ENCODE measurements around the gene PTPN6.
"Not testable (repeated sequence)": the region's sequence is repeated elsewhere in the genome, so short reads cannot be mapped to it uniquely, and the experiment has no call there.

The PTPN6 gene
- total RNA-seq = 104 to 139 reads per million in 2 donors

DNA sequence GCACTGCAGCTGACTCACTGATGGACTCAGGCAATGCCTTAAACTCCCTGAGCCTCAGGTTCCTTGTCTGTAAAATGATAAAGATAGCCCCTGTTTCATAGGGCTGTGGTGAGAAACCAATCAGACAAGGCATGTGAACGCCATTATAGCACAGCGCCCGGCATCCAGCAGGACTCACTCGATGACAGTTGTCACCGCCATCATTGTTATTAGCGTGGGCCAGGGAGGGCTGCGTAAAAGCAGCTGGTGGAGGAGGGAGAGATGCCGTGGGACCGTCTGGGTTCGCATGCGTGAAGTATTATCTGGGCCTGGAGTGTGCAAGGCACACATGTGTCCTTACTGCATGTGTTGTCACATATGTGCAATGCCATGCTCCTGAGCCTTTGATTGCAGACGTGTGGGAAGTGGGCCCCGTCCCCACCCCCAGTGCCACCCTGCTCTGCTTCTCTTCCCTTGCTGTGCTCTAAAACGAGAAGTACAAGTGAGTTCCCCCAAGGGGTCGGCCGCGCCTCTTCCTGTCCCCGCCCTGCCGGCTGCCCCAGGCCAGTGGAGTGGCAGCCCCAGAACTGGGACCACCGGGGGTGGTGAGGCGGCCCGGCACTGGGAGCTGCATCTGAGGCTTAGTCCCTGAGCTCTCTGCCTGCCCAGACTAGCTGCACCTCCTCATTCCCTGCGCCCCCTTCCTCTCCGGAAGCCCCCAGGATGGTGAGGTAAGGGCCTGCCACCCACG, at the start of gene PTPN6:
TSS of gene PTPN6 (plus strand) at position 546 of the 730 bp plus-strand sequence. CDS start at position 703, 157 bp downstream.
- no peak for DNase-seq

DNA sequence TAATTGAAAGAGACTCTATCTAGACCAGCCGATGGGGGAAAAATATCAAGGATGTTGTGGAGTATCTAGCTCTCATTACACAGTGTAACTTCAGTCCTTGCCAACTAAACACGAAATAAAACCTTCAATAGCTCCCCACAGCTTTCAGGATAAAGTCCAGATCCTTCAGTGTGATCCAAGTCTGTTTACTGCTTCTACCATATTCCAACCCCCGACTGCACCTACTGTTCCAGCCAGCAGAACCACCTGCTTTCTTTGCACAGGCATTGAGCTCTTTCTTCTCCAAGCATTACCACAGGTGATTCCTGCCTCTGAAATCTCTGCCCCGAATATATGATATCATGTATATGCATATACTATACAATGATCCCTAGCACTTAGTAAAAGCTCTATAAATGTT, 48.7 kb upstream of the PTPN6 start:
- DNase-seq = no peak

DNA sequence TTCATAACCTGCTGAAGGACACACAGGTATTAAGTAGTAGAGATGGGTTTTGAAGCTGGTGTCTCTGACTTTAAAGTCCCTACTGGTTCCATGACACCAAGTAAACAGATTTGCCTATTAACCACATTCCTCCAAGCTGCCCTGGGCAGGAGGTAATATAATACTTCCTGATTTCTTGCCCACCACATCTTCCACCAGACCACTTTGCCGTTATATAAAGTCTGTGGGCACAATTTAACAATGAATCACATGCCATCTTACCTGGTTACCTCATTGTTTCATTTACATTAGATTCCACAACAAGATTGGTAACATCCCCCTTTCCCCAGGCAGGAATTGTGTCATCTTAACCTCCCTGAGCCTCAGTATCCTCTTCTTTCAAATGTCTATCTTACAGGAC, 47.4 kb upstream of the PTPN6 start:
- no peak for DNase-seq

DNA sequence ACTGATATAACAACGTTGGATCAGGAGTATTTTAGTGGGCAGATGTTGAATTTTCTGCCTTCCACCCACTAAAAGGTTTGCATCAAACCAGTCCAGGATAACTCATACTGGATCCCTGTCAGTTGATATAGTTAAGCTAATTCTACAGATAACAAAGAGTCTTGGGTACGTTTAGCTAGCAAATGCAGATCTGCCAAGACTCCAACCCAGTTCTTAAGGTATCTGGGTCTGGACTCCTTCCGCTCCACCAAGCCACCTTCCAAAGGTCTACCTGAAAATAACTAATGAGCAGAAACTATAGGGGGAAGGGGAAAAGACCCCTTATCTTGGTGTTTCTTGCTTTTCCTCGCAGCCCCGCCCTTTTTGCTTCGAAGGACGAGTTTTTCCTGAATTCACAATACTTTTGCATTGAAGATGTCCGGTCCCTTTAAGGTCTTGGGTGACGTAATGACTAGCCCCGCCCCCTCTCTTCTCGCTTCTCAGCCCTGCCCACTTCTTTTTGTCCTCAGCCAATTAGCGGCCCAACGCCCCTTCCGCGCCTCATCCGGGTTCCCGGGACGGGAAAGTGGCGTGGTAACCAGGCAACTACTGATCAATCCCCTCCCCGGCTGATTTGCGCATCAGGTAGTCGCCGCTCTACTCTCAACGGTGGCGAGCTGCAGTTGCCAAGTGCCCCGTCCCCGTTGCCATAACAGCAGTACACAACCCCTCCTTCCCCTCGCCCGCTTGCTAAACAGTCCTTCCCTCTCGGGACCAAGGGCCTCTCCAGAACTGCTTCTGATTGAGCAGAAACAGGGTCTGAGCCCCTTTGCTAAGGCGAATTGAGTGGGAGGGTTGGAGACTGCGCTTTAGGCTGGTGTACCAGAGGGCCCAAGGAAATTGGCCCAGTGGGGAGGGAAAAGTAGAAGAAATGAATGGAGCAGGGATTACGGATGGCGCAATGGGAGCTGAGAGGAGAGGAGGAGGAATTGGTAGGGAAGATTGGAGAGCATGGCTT, 46.6 kb upstream of the PTPN6 start, which contains the start of gene LRRC23:
TSS of gene LRRC23 (plus strand) at position 543 of the 997 bp plus-strand sequence. CDS start 812 bp downstream, outside the sequence.
- DNase-seq = peak; percentile 96

DNA sequence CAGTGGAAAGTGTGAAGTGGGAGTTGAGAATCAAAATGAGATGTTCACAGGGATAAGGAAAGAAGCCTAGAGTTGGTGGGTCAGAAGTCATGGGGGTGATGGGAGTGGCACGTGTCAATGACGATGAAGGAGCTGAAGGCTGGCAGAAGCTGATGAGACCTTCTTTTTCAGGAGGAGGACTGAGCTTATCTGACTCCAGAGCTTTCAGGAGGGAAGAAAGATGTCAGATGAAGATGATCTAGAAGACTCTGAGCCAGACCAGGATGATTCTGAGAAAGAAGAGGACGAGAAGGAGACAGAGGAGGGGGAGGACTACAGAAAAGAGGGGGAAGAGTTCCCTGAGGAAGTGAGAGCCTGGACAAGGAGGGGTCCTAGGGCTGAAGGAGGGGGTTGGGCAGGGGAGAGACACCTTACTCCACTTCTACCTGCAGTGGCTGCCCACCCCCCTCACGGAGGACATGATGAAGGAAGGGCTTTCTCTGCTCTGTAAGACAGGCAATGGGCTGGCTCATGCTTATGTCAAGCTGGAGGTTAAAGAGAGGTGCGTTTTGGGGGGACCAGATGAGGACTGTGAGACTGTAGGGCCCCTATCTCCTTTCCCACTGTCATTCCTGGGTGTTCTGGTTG, 45.6 kb upstream of the PTPN6 start:
- DNase-seq = no peak

DNA sequence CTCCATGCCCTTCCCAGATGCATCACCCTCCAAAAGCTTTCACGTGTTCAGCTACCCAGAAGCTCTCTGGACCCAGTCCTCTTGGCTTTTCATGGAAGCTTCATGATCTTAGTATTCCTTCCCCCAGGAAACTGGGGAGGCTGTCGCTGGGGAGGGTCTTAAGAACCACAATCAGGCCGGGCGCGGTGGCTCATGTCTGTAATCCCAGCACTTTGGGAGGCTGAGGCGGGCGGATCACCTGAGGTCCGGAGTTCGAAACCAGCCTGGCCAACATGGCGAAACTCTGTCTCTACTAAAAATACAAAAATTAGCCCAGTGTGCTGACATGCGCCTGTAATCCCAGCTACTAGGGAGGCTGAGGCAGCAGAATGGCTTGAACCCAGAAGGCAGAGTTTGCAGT, 43.0 kb upstream of the PTPN6 start:
- not testable (repeated sequence) for DNase-seq

DNA sequence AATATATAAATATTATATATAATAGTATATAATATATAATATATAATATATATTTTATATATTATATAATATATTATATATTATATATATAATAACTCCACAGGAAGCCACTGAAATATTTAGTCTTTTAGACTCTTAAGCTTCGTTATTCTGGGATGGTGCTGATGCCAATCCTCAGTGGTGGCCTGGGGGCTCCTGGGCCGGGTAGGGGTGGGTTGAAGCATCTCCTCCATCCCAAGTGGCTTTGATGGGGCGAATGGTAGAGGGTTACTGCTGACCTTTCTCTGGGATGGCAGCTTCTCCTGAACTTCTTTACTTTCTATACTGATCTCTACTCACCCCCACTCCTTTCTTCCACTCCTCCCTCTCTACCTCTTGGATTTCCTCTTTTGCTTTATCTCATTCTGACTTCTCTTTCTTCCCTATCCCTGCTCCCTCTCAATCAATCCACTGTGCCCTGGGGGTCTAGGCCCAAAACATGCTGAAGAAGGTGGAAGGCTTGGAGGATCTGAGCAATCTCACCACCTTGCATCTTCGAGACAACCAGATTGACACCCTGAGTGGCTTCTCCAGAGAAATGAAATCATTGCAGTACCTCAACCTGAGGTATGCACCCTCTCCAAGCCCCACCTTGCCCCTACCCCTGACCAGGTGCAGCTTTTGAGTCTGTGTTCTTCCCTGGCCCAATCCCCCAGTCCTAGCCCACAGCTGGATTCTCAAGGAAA, 41.6 kb upstream of the PTPN6 start:
- no peak for DNase-seq

DNA sequence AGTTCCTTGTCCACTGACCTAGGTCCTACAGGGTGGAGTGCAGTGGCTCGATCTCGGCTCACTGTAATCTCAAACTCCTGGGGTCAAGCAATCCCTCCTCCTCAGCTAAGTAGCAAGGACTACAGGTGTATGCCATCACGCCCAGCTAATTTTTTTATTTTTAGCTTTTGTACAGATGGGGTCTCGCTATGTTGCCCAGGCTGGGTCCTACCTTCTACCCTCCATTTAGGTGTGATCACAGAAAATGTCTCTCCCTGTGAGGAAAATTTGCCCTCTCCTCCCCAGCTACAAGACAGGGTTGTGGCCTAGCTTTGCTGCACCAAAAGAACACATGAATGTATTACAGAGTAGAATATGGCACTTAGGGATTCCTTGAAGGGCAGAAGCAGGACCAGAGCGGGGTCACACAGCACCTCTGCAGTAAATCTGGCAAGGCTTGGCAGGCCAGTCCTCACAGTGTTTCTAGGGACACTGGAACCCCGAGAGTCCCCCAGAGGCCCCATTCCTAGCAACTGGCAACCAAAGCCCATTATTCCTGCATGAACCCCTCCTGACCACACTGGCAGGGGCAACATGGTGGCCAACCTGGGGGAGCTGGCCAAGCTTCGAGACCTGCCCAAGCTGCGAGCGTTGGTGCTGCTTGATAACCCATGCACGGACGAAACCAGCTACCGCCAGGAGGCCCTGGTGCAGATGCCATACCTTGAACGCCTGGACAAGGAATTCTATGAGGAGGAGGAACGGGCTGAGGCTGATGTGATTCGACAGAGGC, 38.8 kb upstream of the PTPN6 start:
- no peak for DNase-seq

DNA sequence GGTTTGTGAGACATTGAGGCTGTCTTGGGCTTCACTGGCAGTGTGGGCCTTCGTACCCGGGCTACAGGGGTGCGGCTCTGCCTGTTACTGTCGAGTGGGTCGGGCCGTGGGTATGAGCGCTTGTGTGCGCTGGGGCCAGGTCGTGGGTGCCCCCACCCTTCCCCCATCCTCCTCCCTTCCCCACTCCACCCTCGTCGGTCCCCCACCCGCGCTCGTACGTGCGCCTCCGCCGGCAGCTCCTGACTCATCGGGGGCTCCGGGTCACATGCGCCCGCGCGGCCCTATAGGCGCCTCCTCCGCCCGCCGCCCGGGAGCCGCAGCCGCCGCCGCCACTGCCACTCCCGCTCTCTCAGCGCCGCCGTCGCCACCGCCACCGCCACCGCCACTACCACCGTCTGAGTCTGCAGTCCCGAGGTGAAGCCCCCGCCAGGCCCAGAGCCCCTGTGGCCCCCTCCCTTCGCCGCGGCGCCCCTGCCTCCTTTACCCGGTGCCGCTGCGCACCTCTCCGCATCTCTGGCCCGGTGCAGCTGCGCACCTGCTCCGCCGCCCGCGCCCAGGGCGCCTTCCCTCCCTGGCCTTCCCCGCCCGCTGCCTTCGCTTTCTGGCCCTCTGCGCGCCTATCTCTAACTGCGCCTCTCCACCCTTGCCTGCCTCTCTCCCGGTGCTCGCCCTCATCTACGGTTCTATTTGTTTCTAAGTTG, 36.8 kb upstream of the PTPN6 start, which contains the start of gene ENO2:
TSS of gene ENO2 (plus strand) at position 335 of the 701 bp plus-strand sequence. CDS start 1,253 bp downstream, outside the sequence.
- peak; percentile 84 for DNase-seq

DNA sequence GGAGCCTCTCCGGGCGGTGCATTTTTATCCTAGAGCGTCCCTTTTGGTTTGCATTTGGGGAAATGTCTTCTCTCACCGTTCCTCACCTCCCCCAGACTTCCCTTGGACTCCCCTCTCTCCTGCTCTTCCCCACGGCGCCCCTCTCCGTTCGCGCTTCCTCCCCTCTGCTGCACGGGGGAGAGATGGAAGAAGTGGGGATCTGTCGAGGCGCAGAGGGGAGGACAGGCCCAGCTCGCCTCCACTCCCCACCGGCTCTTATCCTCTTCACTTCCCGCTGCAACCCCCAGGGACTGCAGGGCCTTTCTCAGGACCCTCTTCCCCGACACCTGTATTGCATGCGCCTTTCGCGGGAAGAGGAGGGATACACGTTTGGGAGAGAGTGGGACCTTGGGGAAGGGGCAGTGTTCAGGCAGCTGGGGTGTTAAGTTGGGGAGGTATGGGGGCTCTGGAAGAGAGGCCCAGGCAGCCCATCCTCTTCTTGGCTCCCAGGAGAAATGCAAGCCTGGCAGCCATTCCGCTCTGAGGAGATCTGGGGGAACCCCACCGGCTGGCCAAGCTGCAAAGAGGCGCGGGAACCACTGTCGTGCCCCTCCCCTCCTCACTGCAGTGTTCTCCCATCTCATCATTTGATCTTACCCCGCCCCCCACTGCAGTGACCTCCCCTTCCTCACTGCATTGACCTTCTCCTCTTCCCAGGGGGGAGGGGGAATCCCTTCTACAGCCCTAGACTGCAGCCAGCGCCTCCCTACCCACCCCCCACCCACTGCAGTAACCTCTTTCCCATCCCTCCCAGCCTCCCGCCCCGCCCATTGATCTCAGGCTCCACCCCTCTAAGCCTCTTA, 36.0 kb upstream of the PTPN6 start:
- no peak for DNase-seq

DNA sequence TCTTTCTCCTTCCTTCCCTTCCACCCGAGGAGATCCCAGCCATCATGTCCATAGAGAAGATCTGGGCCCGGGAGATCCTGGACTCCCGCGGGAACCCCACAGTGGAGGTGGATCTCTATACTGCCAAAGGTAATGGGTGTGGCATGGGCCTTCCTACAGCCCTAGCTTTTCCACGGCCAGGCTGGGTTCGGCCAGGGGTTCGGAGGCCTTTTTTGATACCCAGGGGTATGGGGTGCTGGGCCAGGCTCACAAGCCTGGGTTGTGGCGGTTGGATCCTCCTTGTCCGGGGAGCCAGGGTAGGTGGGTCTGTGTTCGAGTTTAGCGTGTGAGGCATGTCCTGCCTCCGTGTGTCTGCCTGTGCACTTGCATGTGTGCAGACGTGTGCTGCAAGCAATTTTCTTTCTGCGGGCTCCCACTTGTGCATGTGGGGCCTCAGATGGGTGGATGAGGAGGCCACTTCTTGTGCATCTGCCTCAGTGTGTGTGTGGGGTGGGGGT, 35.3 kb upstream of the PTPN6 start:
- DNase-seq = no peak

DNA sequence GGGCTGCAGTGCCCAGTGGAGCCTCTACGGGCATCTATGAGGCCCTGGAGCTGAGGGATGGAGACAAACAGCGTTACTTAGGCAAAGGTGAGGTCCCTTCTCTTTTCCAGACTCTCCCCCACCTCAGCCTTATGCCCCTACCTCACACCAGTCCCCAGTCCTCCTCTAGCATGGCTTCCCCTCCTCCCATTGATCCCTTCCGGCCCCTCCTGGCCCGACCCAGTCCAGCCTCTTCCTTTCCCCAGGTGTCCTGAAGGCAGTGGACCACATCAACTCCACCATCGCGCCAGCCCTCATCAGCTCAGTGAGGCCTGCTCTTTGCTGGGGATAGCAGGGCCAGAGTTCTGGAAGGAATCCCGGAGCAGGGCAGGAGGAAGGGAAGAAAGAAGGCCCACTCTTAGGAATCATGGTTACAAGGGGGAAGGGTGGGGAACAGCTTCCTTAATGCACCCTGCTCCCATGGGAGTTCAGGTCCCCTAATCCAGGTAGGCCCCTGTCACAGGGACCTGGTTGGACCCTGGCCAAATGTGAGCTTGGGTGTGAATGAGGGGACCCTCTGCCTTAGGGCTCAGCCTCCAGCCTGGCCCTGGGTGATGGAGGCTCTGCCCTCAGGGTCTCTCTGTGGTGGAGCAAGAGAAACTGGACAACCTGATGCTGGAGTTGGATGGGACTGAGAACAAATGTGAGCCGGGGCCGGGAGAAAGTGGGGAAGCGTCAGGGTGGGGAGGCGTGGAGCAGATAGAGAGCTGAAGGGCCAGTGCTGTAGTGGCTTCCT, 34.5 kb upstream of the PTPN6 start:
- no peak for DNase-seq

DNA sequence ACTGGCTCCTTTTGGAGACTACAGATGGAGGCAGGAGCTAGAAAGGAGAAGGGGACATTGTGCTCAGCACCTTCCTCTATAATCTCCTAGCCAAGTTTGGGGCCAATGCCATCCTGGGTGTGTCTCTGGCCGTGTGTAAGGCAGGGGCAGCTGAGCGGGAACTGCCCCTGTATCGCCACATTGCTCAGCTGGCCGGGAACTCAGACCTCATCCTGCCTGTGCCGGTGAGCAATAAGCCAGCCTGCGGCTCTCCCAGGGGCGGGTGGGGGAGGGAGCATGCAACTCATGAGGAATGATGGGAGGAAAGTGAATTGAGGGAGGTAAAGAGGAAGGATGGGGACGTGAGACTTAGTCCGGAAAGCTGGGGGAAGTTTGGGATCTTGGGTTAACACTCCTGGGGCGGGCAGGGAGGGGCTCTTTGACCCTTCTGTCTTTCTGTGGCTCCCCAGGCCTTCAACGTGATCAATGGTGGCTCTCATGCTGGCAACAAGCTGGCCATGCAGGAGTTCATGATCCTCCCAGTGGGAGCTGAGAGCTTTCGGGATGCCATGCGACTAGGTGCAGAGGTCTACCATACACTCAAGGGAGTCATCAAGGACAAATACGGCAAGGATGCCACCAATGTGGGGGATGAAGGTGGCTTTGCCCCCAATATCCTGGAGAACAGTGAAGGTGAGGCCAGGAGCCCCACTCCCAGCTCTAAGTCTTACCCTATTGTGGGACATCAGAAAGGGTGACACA, 33.5 kb upstream of the PTPN6 start:
- no peak for DNase-seq

DNA sequence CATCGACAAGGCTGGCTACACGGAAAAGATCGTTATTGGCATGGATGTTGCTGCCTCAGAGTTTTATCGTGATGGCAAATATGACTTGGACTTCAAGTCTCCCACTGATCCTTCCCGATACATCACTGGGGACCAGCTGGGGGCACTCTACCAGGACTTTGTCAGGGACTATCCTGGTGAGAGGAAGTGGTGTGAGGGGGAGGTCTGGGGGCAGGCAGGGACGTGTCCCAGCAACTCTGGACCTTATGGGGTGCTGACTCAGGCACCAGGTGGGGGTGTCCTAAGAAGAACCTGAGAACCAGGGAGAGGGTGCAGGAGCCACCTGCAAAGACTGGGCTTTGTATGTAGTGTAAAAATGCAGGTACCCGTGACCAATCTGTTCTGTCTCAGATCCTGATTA, 31.6 kb upstream of the PTPN6 start:
- DNase-seq = no peak

DNA sequence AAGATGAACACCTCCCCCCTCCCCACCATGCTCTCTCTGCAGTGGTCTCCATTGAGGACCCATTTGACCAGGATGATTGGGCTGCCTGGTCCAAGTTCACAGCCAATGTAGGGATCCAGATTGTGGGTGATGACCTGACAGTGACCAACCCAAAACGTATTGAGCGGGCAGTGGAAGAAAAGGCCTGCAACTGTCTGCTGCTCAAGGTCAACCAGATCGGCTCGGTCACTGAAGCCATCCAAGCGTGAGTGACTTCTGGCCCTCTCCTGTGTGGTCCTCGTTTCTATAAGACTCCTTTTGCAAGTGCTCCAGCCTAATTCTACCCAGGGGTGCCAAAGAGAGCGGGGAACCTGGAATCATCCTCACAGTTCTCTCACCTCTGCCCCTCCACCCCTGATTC, 29.6 kb upstream of the PTPN6 start:
- no peak for DNase-seq

DNA sequence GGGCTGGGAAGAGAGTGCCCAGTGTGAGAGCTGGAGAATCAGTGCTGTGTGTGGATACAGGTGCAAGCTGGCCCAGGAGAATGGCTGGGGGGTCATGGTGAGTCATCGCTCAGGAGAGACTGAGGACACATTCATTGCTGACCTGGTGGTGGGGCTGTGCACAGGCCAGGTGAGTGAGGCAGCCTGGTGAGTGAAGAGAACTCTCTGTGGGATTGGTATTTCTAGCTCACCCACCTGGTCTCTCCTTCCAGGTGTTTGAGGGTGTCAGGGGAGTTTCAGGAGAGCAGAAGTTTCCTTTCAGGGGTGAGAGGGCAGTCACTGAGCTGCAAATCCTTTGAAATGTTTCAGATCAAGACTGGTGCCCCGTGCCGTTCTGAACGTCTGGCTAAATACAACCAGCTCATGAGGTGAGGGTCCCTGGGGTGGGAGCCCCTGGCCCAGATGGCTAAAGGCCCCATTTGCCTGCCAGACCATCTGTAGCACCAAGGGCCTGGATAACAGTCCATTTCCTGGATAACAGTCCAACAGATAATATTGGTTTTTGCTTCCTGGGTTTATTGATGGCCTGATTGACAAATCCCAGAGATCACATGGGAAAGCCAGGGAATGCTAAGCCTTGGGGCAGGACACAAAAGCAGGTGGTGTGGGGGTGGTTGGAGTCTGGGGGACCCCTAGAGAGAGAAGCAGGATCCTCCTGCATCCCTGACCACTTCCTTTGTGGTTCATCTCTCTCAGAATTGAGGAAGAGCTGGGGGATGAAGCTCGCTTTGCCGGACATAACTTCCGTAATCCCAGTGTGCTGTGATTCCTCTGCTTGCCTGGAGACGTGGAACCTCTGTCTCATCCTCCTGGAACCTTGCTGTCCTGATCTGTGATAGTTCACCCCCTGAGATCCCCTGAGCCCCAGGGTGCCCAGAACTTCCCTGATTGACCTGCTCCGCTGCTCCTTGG, 28.9 kb upstream of the PTPN6 start:
- no peak for DNase-seq

All from T-helper 9 cell (primary cell).